Endothelial cell of umbilical vein (primary cell): Measurements from ENCODE around the gene OXLD1.

Source experiments
- CTCF ChIP-seq, 2 donors: IDR thresholded peaks; 1 replicate in 1 of 2; 2 replicates in 1 of 2; pipeline ENCODE4 v1.5.1; 2011; ENCODE audit warnings: low read length in 2 of 2, mild to moderate bottlenecking in 2 of 2, moderate library complexity in 2 of 2, control low read depth in 1 of 2, inconsistent platforms in 1 of 2, low read depth in 1 of 2; ENCODE audit not compliant: insufficient read depth in 1 of 2; ENCODE audit errors: extremely low read depth in 1 of 2
- EZH2 ChIP-seq: IDR thresholded peaks from 2 replicates; pipeline ENCODE4 v1.6.1; 2012; ENCODE audit warnings: borderline replicate concordance, low read depth, mild to moderate bottlenecking, moderate library complexity, low read length, inconsistent platforms; ENCODE audit not compliant: severe bottlenecking
- MAX ChIP-seq: IDR thresholded peaks from 2 replicates; pipeline ENCODE4 v1.6.1; 2011; ENCODE audit not compliant: insufficient read depth, insufficient read length

GRCh38 chr17:81711814-81712467 is 45.5 kb upstream of the OXLD1 start, which contains the start of gene SLC25A10:
- TF ChIP-seq CTCF (IDR thresholded peaks at IDR 0.05; ENCODE audit: extremely low read depth in 1 of 2, insufficient read depth in 1 of 2, low read depth in 1 of 2, low read length in 2 of 2): no peak
- peak; percentile 32 for TF ChIP-seq MAX
- no peak for TF ChIP-seq EZH2
